HCT116 (cell line): ENCODE measurements around the gene FOXK1. TPM values are rescaled to one million over a fixed set of nuclear protein-coding genes. Genes with fewer than 3 reads are reported as not detected.

Experiments
- ATAC-seq: fragments of 200-7000 bp; cut with Tn5 transposase; 2 replicates; pipeline ENCODE4 v1.9.1; 2020; ENCODE audit warnings: mild to moderate bottlenecking, moderate library complexity
- BruUV-seq: library from RNA; stranded (reverse); fragments of 400-500 nt; replicated peaks from 2 replicates; lab custom pipeline; 2021; lab: Mats Ljungman, UMichigan
- CTCF ChIA-PET: fragments of 300-600 bp; sonication (Branson Sonifier 250); formaldehyde crosslinking; loops from one replicate; lab custom pipeline; 2021; ENCODE audit warnings: antibody characterized with exemption; lab: Charles Lee
- POLR2A ChIA-PET: fragments of 300-600, 350-600 bp; sonication (Branson Sonifier 250); formaldehyde crosslinking; loops from one replicate; lab custom pipeline; 2021; ENCODE audit warnings: antibody characterized with exemption; lab: Charles Lee
- RAD21 ChIA-PET, 2 experiments: fragments of 300-600 bp; sonication (Branson Sonifier 250); formaldehyde crosslinking; loops; one replicate each; lab custom pipeline; 2023; ENCODE audit warnings: low total read pairs in 2 of 2; ENCODE audit not compliant: uncharacterized antibody in 2 of 2, unreplicated experiment in 2 of 2, low non-redundant PET in 1 of 2; lab: Charles Lee
- DNase-seq: peaks from one replicate; pipeline ENCODE4 v3.0.0-alpha.2; 2010; ENCODE audit warnings: low read depth, low spot score
- H2AFZ ChIP-seq: fragments of 200-600 bp; shearing (Covaris generic), sonication (generic); 2 replicates; pipeline ENCODE4 v1.6.1; 2017; ENCODE audit warnings: low read depth, mixed run types, mixed read lengths, antibody characterized with exemption, low read length; ENCODE audit not compliant: poor library complexity, severe bottlenecking
- H3K27ac ChIP-seq: 2 replicates; pipeline ENCODE4 v1.5.1; 2012; ENCODE audit warnings: low read depth, low read length
- H3K27me3 ChIP-seq: fragments of 200-600 bp; sonication (generic); 2 replicates; pipeline ENCODE4 v1.6.1; 2016; ENCODE audit warnings: mixed run types, low read length, mixed read lengths; ENCODE audit not compliant: insufficient read depth
- H3K36me3 ChIP-seq, 2 experiments: fragments of 200-500 bp in 1 of 2; fragments of 200-600 bp in 1 of 2; sonication (Bioruptor generic) in 1 of 2; sonication (generic) in 1 of 2; 2 replicates each; pipeline versions ENCODE4 v1.5.1 to v1.6.1; 2014 to 2016; ENCODE audit warnings: low read length in 2 of 2, inconsistent platforms in 1 of 2, mixed read lengths in 1 of 2, mixed run types in 1 of 2; ENCODE audit not compliant: insufficient read depth in 2 of 2, control insufficient read depth in 1 of 2
- H3K4me1 ChIP-seq, 2 experiments: fragments of 200-600 bp in 1 of 2; sonication (generic) in 1 of 2; 2 replicates each; pipeline versions ENCODE4 v1.5.1 to v1.6.1; 2012 to 2017; ENCODE audit warnings: low read length in 2 of 2, inconsistent platforms in 1 of 2, mild to moderate bottlenecking in 1 of 2, mixed read lengths in 1 of 2, mixed run types in 1 of 2, moderate library complexity in 1 of 2; ENCODE audit not compliant: insufficient read depth in 2 of 2, control insufficient read depth in 1 of 2
- H3K4me2 ChIP-seq: fragments of 200-600 bp; sonication (generic); 2 replicates; pipeline ENCODE4 v1.6.1; 2017; ENCODE audit warnings: mixed run types, low read length, mixed read lengths
- H3K4me3 ChIP-seq, 2 experiments: fragments of 200-600 bp in 1 of 2; sonication (generic) in 1 of 2; replicated peaks in 1 of 2; 2 replicates each; pipeline ENCODE4 v1.5.1; 2011 to 2016; ENCODE audit warnings: low read length in 2 of 2, control low read depth in 1 of 2, low read depth in 1 of 2, mild to moderate bottlenecking in 1 of 2, mixed read lengths in 1 of 2, mixed run types in 1 of 2
- H3K79me2 ChIP-seq: fragments of 200-600 bp; sonication (generic); 2 replicates; pipeline ENCODE4 v1.6.1; 2017; ENCODE audit warnings: mild to moderate bottlenecking, mixed run types, low read length, moderate library complexity, mixed read lengths; ENCODE audit not compliant: insufficient read depth
- H3K9ac ChIP-seq: fragments of 200-600 bp; sonication (generic); 2 replicates; pipeline ENCODE4 v1.6.1; 2016; ENCODE audit warnings: low read length, mixed read lengths
- H3K9me2 ChIP-seq: fragments of 200-600 bp; sonication (generic), shearing (Covaris generic); 2 replicates; pipeline ENCODE4 v1.6.1; 2017; ENCODE audit warnings: mixed run types, mild to moderate bottlenecking, moderate library complexity; ENCODE audit not compliant: insufficient read depth
- H3K9me3 ChIP-seq, 2 experiments: fragments of 200-500 bp in 1 of 2; fragments of 200-600 bp in 1 of 2; sonication (Bioruptor generic) in 1 of 2; sonication (generic) in 1 of 2; 2 replicates each; pipeline ENCODE4 v1.6.1; 2014 to 2017; ENCODE audit warnings: low read length in 2 of 2, mixed read lengths in 2 of 2, inconsistent platforms in 1 of 2, low read depth in 1 of 2, mild to moderate bottlenecking in 1 of 2, mixed run types in 1 of 2, moderate library complexity in 1 of 2; ENCODE audit not compliant: control insufficient read depth in 1 of 2, insufficient read depth in 1 of 2
- H4K20me1 ChIP-seq: fragments of 200-600 bp; sonication (generic), shearing (Covaris generic); 2 replicates; pipeline ENCODE4 v1.6.1; 2017; ENCODE audit warnings: mixed run types, mild to moderate bottlenecking, moderate library complexity; ENCODE audit not compliant: insufficient read depth
- CBX3 ChIP-seq: IDR thresholded peaks from 2 replicates; pipeline ENCODE4 v1.6.1; 2012; ENCODE audit warnings: low read depth
- CEBPB ChIP-seq: IDR thresholded peaks from 2 replicates; pipeline ENCODE4 v1.6.1; 2012; ENCODE audit warnings: low read depth
- EZH2phosphoT487 ChIP-seq: fragments of 200-600 bp; IDR thresholded peaks from 2 replicates; pipeline ENCODE4 v1.6.1; 2018; ENCODE audit warnings: antibody characterized with exemption, borderline replicate concordance
- POLR2A ChIP-seq: IDR thresholded peaks from 2 replicates; pipeline ENCODE4 v1.7.0; 2011; ENCODE audit warnings: borderline replicate concordance; ENCODE audit not compliant: insufficient read depth, insufficient read length; ENCODE audit errors: extremely low read depth
- RAD21 ChIP-seq: IDR thresholded peaks from 2 replicates; pipeline ENCODE4 v1.6.1; 2012; ENCODE audit warnings: low read depth, mild to moderate bottlenecking
- SP1 ChIP-seq: IDR thresholded peaks from 2 replicates; pipeline ENCODE4 v1.6.1; 2012; ENCODE audit warnings: low read depth
- SRF ChIP-seq: IDR thresholded peaks from 2 replicates; pipeline ENCODE4 v1.6.1; 2012; ENCODE audit warnings: low read depth
- YY1 ChIP-seq: IDR thresholded peaks from 2 replicates; pipeline ENCODE4 v1.6.1; 2011; ENCODE audit warnings: low read length, low read depth, moderate library complexity, mild to moderate bottlenecking; ENCODE audit not compliant: insufficient replicate concordance; ENCODE audit errors: extremely low read depth
- intact Hi-C: fragments of 100-400 bp; cut with micrococcal nuclease; formaldehyde crosslinking; loops from 2 replicates; pipeline ENCODE4 v1.10.0; 2022
- total RNA-seq: library from RNA; stranded (reverse); gene quantifications from one replicate; pipeline ENCODE4 v1.2.1, GENCODE V29; 2021; ENCODE audit not compliant: unreplicated experiment
- TF ChIP-seq, protein P1 (sequence below): IDR thresholded peaks from 2 replicates; pipeline ENCODE4 v1.6.1; 2012
- TF ChIP-seq, protein P2 (sequence below): IDR thresholded peaks from 2 replicates; pipeline ENCODE4 v1.6.1; 2011; ENCODE audit warnings: mild to moderate bottlenecking, low read length, moderate library complexity; ENCODE audit not compliant: insufficient replicate concordance; ENCODE audit errors: extremely low read depth

Gene FOXK1
- total RNA-seq, 1 experiment from 2014 or later, result 60.5 TPM

DNA sequence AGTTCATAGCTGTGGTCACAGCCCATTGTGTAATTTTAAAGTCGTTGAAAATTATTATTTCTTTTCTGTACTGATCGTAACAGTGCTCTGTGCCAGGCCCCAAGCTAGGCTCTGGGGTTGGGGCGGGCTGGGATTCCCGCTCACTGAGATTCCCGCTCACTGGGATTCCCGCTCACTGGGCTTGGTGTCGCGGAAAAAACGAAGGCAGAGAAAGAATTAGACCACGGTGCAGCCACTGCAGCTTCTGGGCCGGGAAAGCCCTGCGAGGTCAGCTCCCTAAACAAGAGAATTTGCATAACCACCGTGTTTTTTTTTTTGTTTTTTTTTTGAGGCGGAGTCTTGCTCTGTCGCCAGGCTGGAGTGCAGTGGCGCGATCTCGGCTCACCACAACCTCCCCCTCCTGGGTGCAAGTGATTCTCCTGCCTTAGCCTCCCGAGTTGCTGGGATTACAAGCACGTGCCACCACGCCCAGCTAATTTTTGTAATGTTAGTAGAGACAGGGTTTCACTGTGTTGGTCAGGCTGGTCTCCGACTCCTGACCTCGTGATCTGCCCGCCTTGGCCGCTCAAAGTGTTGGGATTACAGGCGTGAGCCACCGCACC is 31.2 kb downstream of the FOXK1 start:
- intact Hi-C loops, result no loop called here
- CTCF ChIA-PET, result no interaction called here
- no peak for TF ChIP-seq CBX3
- TF ChIP-seq YY1, result no peak
- TF ChIP-seq, protein P1, sequence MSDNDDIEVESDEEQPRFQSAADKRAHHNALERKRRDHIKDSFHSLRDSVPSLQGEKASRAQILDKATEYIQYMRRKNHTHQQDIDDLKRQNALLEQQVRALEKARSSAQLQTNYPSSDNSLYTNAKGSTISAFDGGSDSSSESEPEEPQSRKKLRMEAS, result no peak
- H3K4me1 ChIP-seq, result no peaks in the 10 kb centered on the region
- POLR2A ChIA-PET, result no interaction called here
- no peak overlapping the region for H3K4me3 ChIP-seq
- H3K27ac ChIP-seq, result no peak overlapping the region
- no peak for DNase-seq
- H4K20me1 ChIP-seq, result 0 out of 2 replicates have a peak, but pooled peaks cover 6% of the 10 kb centered on the region
- H3K9ac ChIP-seq, result no peak overlapping the region
- no TSS peak for BruUV-seq
- H3K79me2 ChIP-seq, result peaks cover 98% of the 10 kb centered on the region
- H3K9me2 ChIP-seq, result no peaks in the 10 kb centered on the region
- H3K4me2 ChIP-seq, result no peak overlapping the region
- RAD21 ChIA-PET, result no interaction called here
- no peaks in the 10 kb centered on the region for H3K27me3 ChIP-seq
- no peaks in the 10 kb centered on the region for H3K36me3 ChIP-seq
- ATAC-seq, result no peak
- no peak overlapping the region for H2AFZ ChIP-seq
- H3K9me3 ChIP-seq, result peaks cover 0 to 4% of the 10 kb centered on the region in 2 experiments; a peak in 1 of 4 replicates

DNA sequence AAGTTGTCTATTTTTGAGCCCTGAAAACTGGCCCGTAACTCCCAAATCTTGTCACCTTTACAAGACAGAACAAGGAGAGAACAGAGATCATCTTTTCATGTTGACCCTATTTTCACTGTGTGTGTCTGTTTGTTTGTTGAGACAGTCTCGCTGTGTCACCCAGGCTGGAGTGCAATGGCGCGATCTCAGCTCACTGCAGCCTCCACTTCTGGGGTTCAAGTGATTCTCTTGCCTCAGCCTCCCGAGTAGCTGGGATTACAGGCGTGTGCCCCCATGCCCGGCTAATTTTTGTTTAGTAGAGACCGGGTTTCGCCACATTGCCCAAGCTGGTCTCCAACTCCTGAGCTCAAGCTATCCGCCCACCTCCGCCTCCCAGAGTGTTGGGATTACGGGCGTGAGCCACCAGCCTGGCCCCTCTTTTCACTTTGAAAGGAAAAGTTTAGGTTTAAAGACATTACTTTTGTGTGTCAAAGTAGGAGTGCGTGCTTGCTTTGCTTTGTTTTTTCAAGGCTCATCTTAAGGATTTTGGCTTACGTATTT is 32.1 kb downstream of the FOXK1 start:
- H4K20me1 ChIP-seq, result 0 out of 2 replicates have a peak, but pooled peaks cover 6% of the 10 kb centered on the region
- ChIA-PET RAD21 (no interaction called here), POLR2A (no interaction called here), CTCF (no interaction called here)
- H3K9me2 ChIP-seq, result no peaks in the 10 kb centered on the region
- no peaks in the 10 kb centered on the region for H3K36me3 ChIP-seq
- H3K9ac ChIP-seq, result no peak overlapping the region
- intact Hi-C loops, result no loop called here
- no TSS peak for BruUV-seq
- TF ChIP-seq SRF, result no peak
- no peak for TF ChIP-seq SP1
- TF ChIP-seq, protein P2, sequence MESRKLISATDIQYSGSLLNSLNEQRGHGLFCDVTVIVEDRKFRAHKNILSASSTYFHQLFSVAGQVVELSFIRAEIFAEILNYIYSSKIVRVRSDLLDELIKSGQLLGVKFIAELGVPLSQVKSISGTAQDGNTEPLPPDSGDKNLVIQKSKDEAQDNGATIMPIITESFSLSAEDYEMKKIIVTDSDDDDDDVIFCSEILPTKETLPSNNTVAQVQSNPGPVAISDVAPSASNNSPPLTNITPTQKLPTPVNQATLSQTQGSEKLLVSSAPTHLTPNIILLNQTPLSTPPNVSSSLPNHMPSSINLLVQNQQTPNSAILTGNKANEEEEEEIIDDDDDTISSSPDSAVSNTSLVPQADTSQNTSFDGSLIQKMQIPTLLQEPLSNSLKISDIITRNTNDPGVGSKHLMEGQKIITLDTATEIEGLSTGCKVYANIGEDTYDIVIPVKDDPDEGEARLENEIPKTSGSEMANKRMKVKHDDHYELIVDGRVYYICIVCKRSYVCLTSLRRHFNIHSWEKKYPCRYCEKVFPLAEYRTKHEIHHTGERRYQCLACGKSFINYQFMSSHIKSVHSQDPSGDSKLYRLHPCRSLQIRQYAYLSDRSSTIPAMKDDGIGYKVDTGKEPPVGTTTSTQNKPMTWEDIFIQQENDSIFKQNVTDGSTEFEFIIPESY, result no peak
- no peak for TF ChIP-seq CEBPB
- no peak for TF ChIP-seq RAD21
- no peak for TF ChIP-seq POLR2A
- TF ChIP-seq EZH2phosphoT487, result no peak
- no peak overlapping the region for H3K4me3 ChIP-seq
- H3K27ac ChIP-seq, result no peak overlapping the region
- H3K27me3 ChIP-seq, result no peaks in the 10 kb centered on the region
- no peaks in the 10 kb centered on the region for H3K4me1 ChIP-seq
- no peak for ATAC-seq
- no peak overlapping the region for H3K4me2 ChIP-seq
- H3K9me3 ChIP-seq, result peaks cover 0 to 4% of the 10 kb centered on the region in 2 experiments; a peak in 1 of 4 replicates
- no peak for DNase-seq
- H3K79me2 ChIP-seq, result peaks cover 97% of the 10 kb centered on the region
- H2AFZ ChIP-seq, result no peak overlapping the region
